ENCODE data around the gene GRID1. TPM values are rescaled to one million over a fixed set of nuclear protein-coding genes. Genes with fewer than 3 reads are reported as not detected.
"Not testable (repeated sequence)": the region's sequence is repeated elsewhere in the genome, so short reads cannot be mapped to it uniquely, and the experiment has no call there.

GRID1 gene
- total and polyA plus RNA-seq, 9 of the 15 experiments (the other 6 are each of a cell fraction or from before 2014, with no cell fraction given) = 0.01 to 7.2 (median 1.2) TPM

DNA sequence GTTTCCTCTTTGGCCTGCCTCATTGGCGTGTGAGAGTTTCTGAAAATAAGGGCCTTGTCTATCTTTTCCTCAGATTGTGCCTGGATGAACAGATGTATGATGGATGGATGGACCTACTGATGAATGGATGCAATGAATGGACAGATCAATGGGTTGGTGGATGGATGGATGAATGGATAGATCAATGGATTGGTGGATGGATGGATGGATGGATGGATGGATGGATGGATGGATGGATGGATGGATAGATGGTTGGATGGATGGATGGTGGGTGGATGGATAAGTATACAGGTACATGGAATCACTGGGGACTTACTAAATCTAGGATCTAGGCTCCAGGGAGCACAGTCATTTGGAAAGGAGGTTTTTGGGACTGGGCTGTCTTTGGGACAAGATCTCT is 331.9 kb downstream of the GRID1 start (continued):
- TF ChIP-seq TCF7L2 (IDR thresholded peaks at IDR 0.05; ENCODE audit: low read depth, low read length) (no peak), DPF2 (IDR thresholded peaks at IDR 0.05) (no peak), IFI16 (CRISPR knock-in tag; IDR thresholded peaks at IDR 0.05) (no peak), POLR2AphosphoS5 (IDR thresholded peaks at IDR 0.05; ENCODE audit: control insufficient read depth, insufficient read depth, low read depth, low read length) (no peak), ERF (CRISPR knock-in tag; IDR thresholded peaks at IDR 0.05) (no peak), JUNB (CRISPR knock-in tag; conservative IDR thresholded peaks at IDR 0.05) (no peak), RBFOX2 (IDR thresholded peaks at IDR 0.05; ENCODE audit: low read depth, low read length) (no peak), ZC3H11A (IDR thresholded peaks at IDR 0.05; ENCODE audit: low read depth, low read length) (no peak)

- Histone ChIP-seq H3K9me1 (ENCODE audit: control insufficient read depth, insufficient read depth, low read length) (no peaks in the 10 kb centered on the region), H4K20me1 (replicated peaks; ENCODE audit: control insufficient read depth, insufficient read depth, low read length) (no peaks in the 10 kb centered on the region), H3K4me2 (ENCODE audit: insufficient read depth, low read length) (no peak overlapping the region), H3K9me3 (replicated peaks; ENCODE audit: control insufficient read depth, insufficient read depth, low read depth, low read length) (no peaks in the 10 kb centered on the region), H3K27ac (ENCODE audit: extremely low read depth, low read depth, low read length) (no peak overlapping the region), H3K4me1 (replicated peaks in 1 of 2; ENCODE audit: control insufficient read depth in 2 of 2, insufficient read depth in 2 of 2, low read length in 2 of 2) (no peaks in the 10 kb centered on the region), H3K36me3 (ENCODE audit: control insufficient read depth, insufficient read depth, low read length) (no peaks in the 10 kb centered on the region), H2AFZ (ENCODE audit: low read depth, low read length) (no peak overlapping the region), H3K79me2 (ENCODE audit: control insufficient read depth, insufficient read depth, low read length) (no peaks in the 10 kb centered on the region), H3K9ac (ENCODE audit: insufficient read depth in 1 of 2, low read depth in 2 of 2, low read length in 2 of 2) (no peak overlapping the region), H3K27me3 (ENCODE audit: control insufficient read depth in 2 of 2, insufficient read depth in 2 of 2, low read length in 2 of 2) (no peaks in the 10 kb centered on the region), H3K4me3 (no peak overlapping the region)
- in situ Hi-C loops (cut with MboI) = no loop called here
- FAIRE-seq (no peak), DNase-seq (ENCODE audit: extremely low read depth in 1 of 4, low spot score in 3 of 4) (no peak), ATAC-seq (no peak)
- WGBS (ENCODE audit: insufficient coverage, low coverage, missing lambda C conversion rate) = 0% methylated on average over 1 of the region's 1 CpG
- ChIA-PET CTCF (ENCODE audit: low intra/inter-chr PET ratio) (no interaction called here), POLR2A (no interaction called here)
- TF ChIP-seq PTTG1 (tag; IDR thresholded peaks at IDR 0.05; ENCODE audit: low read depth) (no peak), CEBPB (tag; IDR thresholded peaks at IDR 0.05) (no peak), EWSR1 (IDR thresholded peaks at IDR 0.05; ENCODE audit: borderline replicate concordance, low read depth, partially characterized antibody) (no peak), LEF1 (IDR thresholded peaks at IDR 0.05) (no peak), KDM2B (CRISPR knock-in tag; IDR thresholded peaks at IDR 0.05) (no peak), ZNF143 (CRISPR knock-in tag; IDR thresholded peaks at IDR 0.05) (no peak), HIVEP1 (CRISPR knock-in tag; IDR thresholded peaks at IDR 0.05) (no peak), NCOA6 (IDR thresholded peaks at IDR 0.05) (no peak)
- intact Hi-C loops (cut with micrococcal nuclease) = no loop called here
- BruUV-seq (replicated peaks) = no TSS peak
These were observed 333.0 kb downstream of the GRID1 start for GRCh38 chr10:86033581-86033980.

GRCh38 chr10:86032087-86032486 is 334.5 kb downstream of the GRID1 start:
- H3K4me1 ChIP-seq (replicated peaks in 1 of 2; ENCODE audit: control insufficient read depth in 2 of 2, insufficient read depth in 2 of 2, low read length in 2 of 2); H3K79me2 ChIP-seq (ENCODE audit: control insufficient read depth, insufficient read depth, low read length); H2AFZ ChIP-seq (ENCODE audit: low read depth, low read length); H3K27me3 ChIP-seq (ENCODE audit: control insufficient read depth in 2 of 2, insufficient read depth in 2 of 2, low read length in 2 of 2); H3K27ac ChIP-seq (ENCODE audit: extremely low read depth, low read depth, low read length); H3K9me1 ChIP-seq (ENCODE audit: control insufficient read depth, insufficient read depth, low read length); ATAC-seq; H4K20me1 ChIP-seq (replicated peaks; ENCODE audit: control insufficient read depth, insufficient read depth, low read length); intact Hi-C loops (cut with micrococcal nuclease); CTCF ChIA-PET (ENCODE audit: low intra/inter-chr PET ratio); in situ Hi-C loops (cut with MboI); POLR2A ChIA-PET; H3K9ac ChIP-seq (ENCODE audit: insufficient read depth in 1 of 2, low read depth in 2 of 2, low read length in 2 of 2); H3K9me3 ChIP-seq (replicated peaks; ENCODE audit: control insufficient read depth, insufficient read depth, low read depth, low read length); H3K4me2 ChIP-seq (ENCODE audit: insufficient read depth, low read length); DNase-seq (ENCODE audit: extremely low read depth in 1 of 4, low spot score in 3 of 4); H3K36me3 ChIP-seq (ENCODE audit: control insufficient read depth, insufficient read depth, low read length); H3K4me3 ChIP-seq; BruUV-seq (replicated peaks); FAIRE-seq: not testable (repeated sequence)
- WGBS (ENCODE audit: insufficient coverage, low coverage, missing lambda C conversion rate) = 0% methylated on average over 6 of the region's 8 CpGs
